Thoracic aorta (tissue), 2 donors: ENCODE measurements around the gene HS3ST3A1. TPM values are rescaled to one million over a fixed set of nuclear protein-coding genes. Genes with fewer than 3 reads are reported as not detected.

Source experiments
- ATAC-seq: fragments of 150-250 bp; one replicate; pipeline ENCODE4 v1.8.0; 2017; ENCODE audit warnings: low read depth; ENCODE audit not compliant: insufficient number of reproducible peaks, low FRiP score
- DNase-seq: peaks from one replicate; pipeline ENCODE4 v3.0.0-alpha.2; 2020; ENCODE audit warnings: low spot score
- H3K27ac ChIP-seq, 2 donors: fragments of 200-600 bp; sonication (generic); 1 replicate in 1 of 2; 2 replicates in 1 of 2; pipeline ENCODE4 v1.5.1; 2016; ENCODE audit warnings: mild to moderate bottlenecking in 2 of 2, moderate library complexity in 2 of 2
- H3K27me3 ChIP-seq: fragments of 200-600 bp; sonication (generic); replicated peaks from 2 replicates; pipeline ENCODE4 v1.6.0; 2016; ENCODE audit warnings: mild to moderate bottlenecking; ENCODE audit not compliant: insufficient read depth
- H3K36me3 ChIP-seq: fragments of 200-600 bp; sonication (generic); one replicate; pipeline ENCODE4 v1.5.1; 2016
- H3K4me1 ChIP-seq, 2 donors: fragments of 200-600 bp; sonication (generic); 1 replicate in 1 of 2; 2 replicates in 1 of 2; pipeline versions ENCODE4 v1.5.1 to v1.6.0; 2016; ENCODE audit warnings: low read depth in 2 of 2, mild to moderate bottlenecking in 1 of 2; ENCODE audit not compliant: control insufficient read depth in 1 of 2
- H3K4me3 ChIP-seq: fragments of 200-600 bp; sonication (generic); 2 replicates; pipeline ENCODE4 v1.5.1; 2016; ENCODE audit warnings: mild to moderate bottlenecking
- H3K9me3 ChIP-seq: fragments of 200-600 bp; sonication (generic); 2 replicates; pipeline ENCODE4 v1.5.1; 2016
- total RNA-seq, 2 donors: library from RNA; depleted of rRNA; stranded (reverse); fragments of >200 nt; gene quantifications; one replicate each; pipeline versions ENCODE4 v1.1.0 to v1.2.3, GENCODE V29; 2016
- TF ChIP-seq, protein P1 (sequence below): fragments of 200-600 bp; sonication (generic); IDR thresholded peaks from one replicate; pipeline ENCODE4 v1.5.1; 2019; ENCODE audit warnings: antibody characterized with exemption

Gene HS3ST3A1
- total RNA-seq, 2 donors from 2014 or later, result 1.5 to 5.4 TPM

DNA sequence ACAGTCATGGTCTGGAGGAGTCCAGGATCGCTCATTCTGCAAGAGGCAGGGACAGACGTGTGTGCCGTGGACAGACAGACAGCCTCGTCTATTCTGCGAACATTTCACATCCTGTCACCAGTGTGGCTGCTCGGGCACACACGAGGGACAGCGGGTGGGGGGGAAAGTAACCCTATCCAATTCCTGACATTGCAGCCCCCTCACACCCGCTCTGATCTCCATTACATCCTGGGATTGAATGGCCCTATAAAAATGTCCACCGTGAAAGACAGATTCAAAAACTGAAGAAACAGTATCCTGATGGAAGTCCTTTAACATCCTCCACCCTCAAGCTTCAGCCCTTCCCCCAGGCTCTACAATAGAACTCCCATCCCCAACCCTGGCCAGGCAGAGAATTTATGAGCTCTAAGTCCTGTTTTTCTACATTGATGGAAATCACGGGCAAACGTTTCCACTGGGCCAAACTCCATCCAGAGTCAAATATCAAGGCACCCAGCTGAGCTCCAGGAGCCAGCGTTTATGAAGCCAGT, 39.4 kb downstream of the HS3ST3A1 start:
- DNase-seq (no peak), ATAC-seq (no peak)
- TF ChIP-seq, protein P1, sequence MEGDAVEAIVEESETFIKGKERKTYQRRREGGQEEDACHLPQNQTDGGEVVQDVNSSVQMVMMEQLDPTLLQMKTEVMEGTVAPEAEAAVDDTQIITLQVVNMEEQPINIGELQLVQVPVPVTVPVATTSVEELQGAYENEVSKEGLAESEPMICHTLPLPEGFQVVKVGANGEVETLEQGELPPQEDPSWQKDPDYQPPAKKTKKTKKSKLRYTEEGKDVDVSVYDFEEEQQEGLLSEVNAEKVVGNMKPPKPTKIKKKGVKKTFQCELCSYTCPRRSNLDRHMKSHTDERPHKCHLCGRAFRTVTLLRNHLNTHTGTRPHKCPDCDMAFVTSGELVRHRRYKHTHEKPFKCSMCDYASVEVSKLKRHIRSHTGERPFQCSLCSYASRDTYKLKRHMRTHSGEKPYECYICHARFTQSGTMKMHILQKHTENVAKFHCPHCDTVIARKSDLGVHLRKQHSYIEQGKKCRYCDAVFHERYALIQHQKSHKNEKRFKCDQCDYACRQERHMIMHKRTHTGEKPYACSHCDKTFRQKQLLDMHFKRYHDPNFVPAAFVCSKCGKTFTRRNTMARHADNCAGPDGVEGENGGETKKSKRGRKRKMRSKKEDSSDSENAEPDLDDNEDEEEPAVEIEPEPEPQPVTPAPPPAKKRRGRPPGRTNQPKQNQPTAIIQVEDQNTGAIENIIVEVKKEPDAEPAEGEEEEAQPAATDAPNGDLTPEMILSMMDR, result no peak

DNA sequence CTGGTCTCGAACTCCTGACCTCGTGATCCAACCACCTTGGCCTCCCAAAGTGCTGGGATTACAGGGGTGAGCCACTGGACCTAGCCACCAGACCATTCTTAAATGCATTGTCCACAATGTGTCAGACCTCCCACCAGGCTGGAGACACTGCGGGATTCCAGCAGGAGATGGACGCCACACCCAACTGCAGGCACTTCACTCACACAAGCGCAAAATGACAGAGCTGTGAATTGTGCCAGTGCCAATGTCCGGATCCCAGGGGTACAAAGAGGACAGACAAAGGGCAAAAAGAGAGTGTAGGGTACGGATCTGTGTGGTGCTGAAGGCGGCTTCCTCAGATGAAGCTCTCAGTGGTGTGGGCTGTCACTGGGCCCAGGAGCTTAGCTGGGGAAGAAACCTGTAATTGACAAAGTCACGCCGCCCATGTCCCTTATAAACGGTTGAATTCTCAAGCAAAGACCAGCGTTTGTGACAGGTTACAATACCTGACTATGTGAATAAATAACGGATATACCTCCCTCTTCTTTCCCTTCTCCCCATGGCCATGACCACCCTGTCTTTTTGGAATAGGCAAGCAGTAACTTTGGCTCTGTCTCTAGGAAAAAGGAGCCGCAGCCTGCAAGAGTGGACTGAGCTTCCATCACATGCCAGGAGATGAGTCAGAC, 40.0 kb downstream of the HS3ST3A1 start:
- Histone ChIP-seq H3K4me1 (no peaks in the 10 kb centered on the region), H3K27me3 (no peaks in the 10 kb centered on the region), H3K36me3 (no peaks in the 10 kb centered on the region), H3K9me3 (no peaks in the 10 kb centered on the region), H3K27ac (no peak overlapping the region), H3K4me3 (no peak overlapping the region)
- TF ChIP-seq, protein P1, result no peak
- ATAC-seq (no peak), DNase-seq (no peak)

More for the DNA sequence above, 39.4 kb downstream of the HS3ST3A1 start:
- Histone ChIP-seq H3K4me3 (no peak overlapping the region), H3K36me3 (no peaks in the 10 kb centered on the region), H3K9me3 (peaks cover under 1% of the 10 kb centered on the region), H3K27me3 (no peaks in the 10 kb centered on the region), H3K27ac (no peak overlapping the region), H3K4me1 (no peaks in the 10 kb centered on the region)

DNA sequence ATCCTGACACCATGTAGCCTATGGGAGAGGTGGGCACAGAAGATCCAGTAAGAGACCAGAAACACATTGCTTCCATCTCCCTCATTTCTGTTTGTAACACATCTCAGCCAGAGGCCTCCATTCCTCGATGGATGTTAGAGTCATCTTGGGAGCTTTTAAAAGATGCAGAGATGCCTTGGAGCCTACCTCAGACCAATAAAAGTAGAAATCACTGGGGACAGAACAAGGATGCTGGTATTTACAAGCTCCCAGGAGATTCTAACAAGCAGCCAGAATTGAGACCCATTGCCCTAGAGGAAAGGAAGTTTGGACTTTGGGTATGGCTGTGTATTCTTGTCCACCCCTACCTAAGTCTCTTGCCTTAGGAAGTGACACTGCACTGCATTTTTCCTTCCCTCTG, 40.8 kb downstream of the HS3ST3A1 start:
- DNase-seq (no peak), ATAC-seq (no peak)
- Histone ChIP-seq H3K4me1 (no peaks in the 10 kb centered on the region), H3K36me3 (no peaks in the 10 kb centered on the region), H3K9me3 (no peaks in the 10 kb centered on the region), H3K27ac (no peak overlapping the region), H3K4me3 (no peak overlapping the region), H3K27me3 (no peaks in the 10 kb centered on the region)
- TF ChIP-seq, protein P1, result no peak

DNA sequence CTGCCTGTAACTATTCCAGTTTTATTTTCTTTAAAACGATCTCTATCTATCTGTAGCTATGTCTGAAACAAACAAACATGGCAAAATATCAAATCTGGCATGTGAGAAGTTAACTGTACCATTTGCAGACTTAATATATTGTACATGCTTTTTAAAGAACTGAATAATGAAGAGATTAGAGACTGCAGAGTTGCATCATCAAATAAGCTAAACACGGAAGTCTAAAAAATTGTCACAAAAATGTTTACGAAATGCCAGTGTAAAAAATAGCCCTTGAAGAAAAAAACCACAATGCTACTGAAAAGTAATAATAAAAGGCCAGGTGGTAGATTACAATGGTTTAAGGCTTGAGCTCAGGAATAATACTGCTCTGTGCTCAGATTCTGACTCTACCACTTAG, 43.1 kb downstream of the HS3ST3A1 start:
- no peak overlapping the region for H3K4me3 ChIP-seq
- H3K4me1 ChIP-seq, result no peaks in the 10 kb centered on the region
- ATAC-seq (no peak), DNase-seq (no peak)
- H3K9me3 ChIP-seq, result no peaks in the 10 kb centered on the region
- TF ChIP-seq, protein P1, result no peak
- no peak overlapping the region for H3K27ac ChIP-seq
- no peaks in the 10 kb centered on the region for H3K36me3 ChIP-seq
- no peaks in the 10 kb centered on the region for H3K27me3 ChIP-seq

DNA sequence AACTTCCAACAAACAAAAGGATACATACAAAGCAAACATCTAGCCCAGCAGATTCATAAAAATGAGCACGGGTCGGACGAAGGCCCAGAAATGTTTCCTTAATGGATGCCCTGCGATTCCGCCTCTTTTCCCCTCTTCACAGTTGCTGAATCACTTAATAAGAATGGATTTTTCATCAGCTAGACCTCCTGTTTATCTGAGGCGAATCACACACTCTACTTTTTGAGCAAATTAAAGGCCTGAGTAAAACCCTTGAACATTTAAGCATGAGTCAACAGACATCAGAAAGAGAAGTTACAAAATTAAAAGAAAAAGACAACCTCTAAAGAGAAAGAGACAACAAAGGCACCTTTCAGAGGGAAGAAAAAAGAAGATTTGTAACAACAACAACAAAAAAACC, 44.7 kb downstream of the HS3ST3A1 start:
- Histone ChIP-seq H3K9me3 (no peaks in the 10 kb centered on the region), H3K4me1 (no peaks in the 10 kb centered on the region), H3K4me3 (no peak overlapping the region), H3K36me3 (no peaks in the 10 kb centered on the region), H3K27me3 (no peaks in the 10 kb centered on the region), H3K27ac (no peak overlapping the region)
- DNase-seq, result no peak
- TF ChIP-seq, protein P1, result no peak
- no peak for ATAC-seq
